ENCODE measurements around the gene CARD19. TPM values are rescaled to one million over a fixed set of nuclear protein-coding genes. Genes with fewer than 3 reads are reported as not detected.

The CARD19 gene
- 12.4 and 38.9 TPM in 2 replicates for total RNA-seq (ENCODE audit: low replicate concordance)

- no peak for TF ChIP-seq CTCF (IDR thresholded peaks at IDR 0.05; ENCODE audit: insufficient read depth, low read length)
- H3K4me3 ChIP-seq (ENCODE audit: low read depth, low read length): peak within 1 kb of the TSS; percentile 80
- DNase-seq (ENCODE audit: low read depth): peak; percentile 43
These were observed at the start of gene CARD19 for GRCh38 chr9:93096131-93096802. TSS of gene CARD19 (plus strand) at chr9:93096217. CDS start at chr9:93096346, 129 bp downstream.

GRCh38 chr9:93048566-93049448 lies 47.2 kb upstream of the CARD19 start:
- H3K4me3 ChIP-seq (ENCODE audit: low read depth, low read length): no peak overlapping the region
- DNase-seq (ENCODE audit: low read depth): no peak
- no peak for TF ChIP-seq CTCF (IDR thresholded peaks at IDR 0.05; ENCODE audit: insufficient read depth, low read length)

GRCh38 chr9:93049491-93049890 lies 46.5 kb upstream of the CARD19 start:
- no peak overlapping the region for H3K4me3 ChIP-seq (ENCODE audit: low read depth, low read length)
- no peak for DNase-seq (ENCODE audit: low read depth)
- no peak for TF ChIP-seq CTCF (IDR thresholded peaks at IDR 0.05; ENCODE audit: insufficient read depth, low read length)

GRCh38 chr9:93050231-93050630 lies 45.8 kb upstream of the CARD19 start:
- no peak overlapping the region for H3K4me3 ChIP-seq (ENCODE audit: low read depth, low read length)
- no peak for DNase-seq (ENCODE audit: low read depth)
- TF ChIP-seq CTCF (IDR thresholded peaks at IDR 0.05; ENCODE audit: insufficient read depth, low read length): no peak

- peak; percentile 68 for DNase-seq (ENCODE audit: low read depth)
- no peak for TF ChIP-seq CTCF (IDR thresholded peaks at IDR 0.05; ENCODE audit: insufficient read depth, low read length)
- H3K4me3 ChIP-seq (ENCODE audit: low read depth, low read length): no peak overlapping the region
These were observed 44.3 kb upstream of the CARD19 start for GRCh38 chr9:93051680-93052089.

GRCh38 chr9:93052791-93053540 lies 43.1 kb upstream of the CARD19 start:
- no peak overlapping the region for H3K4me3 ChIP-seq (ENCODE audit: low read depth, low read length)
- no peak for TF ChIP-seq CTCF (IDR thresholded peaks at IDR 0.05; ENCODE audit: insufficient read depth, low read length)
- no peak for DNase-seq (ENCODE audit: low read depth)

All from fibroblast of the aortic adventitia (primary cell).